AG08396 (cell line): ENCODE measurements around the gene UBE2I.
A peak's percentile ranks its signal among the peaks of the same experiment; 100 is the strongest.

Experiments
- DNase-seq: peaks from one replicate; pipeline ENCODE4 v3.0.0; 2012; ENCODE audit warnings: low spot score, mixed read lengths

The UBE2I gene

GRCh38 chr16:1343428-1344242 lies 34.2 kb downstream of the UBE2I start:
- DNase-seq, result no peak

DNA sequence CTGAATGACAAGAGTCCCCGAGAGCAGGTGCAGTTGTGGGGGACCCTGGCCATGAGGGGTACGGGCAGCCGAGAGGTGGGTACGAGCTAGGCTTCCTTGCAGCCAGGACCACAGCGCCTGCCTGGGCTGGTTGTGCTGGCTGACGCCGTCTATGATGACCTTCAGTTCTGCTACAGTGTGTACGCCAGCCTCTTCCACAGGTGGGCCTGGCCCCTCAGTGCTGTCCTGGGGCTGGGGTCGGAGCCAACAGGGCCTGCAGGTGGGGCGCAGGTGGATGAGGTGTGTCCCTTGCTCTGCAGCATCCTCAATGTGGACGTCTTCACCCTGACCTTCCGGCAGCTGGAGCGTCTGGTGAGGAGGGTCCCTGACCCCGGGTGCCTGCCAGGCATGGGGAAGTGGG lies 35.1 kb downstream of the UBE2I start:
- no peak for DNase-seq

DNA sequence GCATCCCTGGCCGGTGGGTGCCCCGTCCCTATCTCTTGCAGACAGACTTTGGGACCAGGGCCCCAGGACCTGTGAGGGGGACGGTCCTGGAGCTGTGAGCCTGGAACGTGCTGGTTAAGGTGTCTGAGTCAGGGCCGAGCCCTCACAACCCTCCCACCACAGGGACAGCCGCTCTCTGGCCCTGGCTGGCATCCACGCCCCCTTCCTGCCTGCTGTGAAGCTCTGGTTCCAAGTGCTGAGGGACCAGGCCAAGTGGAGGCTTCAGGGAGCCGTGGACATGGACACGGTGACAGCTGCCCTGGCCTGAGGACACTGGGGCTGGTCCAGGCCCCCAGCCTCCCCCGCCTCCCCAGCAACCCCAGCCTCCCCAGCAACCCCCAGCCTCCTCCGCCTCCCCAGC lies 35.7 kb downstream of the UBE2I start:
- DNase-seq, result no peak

DNA sequence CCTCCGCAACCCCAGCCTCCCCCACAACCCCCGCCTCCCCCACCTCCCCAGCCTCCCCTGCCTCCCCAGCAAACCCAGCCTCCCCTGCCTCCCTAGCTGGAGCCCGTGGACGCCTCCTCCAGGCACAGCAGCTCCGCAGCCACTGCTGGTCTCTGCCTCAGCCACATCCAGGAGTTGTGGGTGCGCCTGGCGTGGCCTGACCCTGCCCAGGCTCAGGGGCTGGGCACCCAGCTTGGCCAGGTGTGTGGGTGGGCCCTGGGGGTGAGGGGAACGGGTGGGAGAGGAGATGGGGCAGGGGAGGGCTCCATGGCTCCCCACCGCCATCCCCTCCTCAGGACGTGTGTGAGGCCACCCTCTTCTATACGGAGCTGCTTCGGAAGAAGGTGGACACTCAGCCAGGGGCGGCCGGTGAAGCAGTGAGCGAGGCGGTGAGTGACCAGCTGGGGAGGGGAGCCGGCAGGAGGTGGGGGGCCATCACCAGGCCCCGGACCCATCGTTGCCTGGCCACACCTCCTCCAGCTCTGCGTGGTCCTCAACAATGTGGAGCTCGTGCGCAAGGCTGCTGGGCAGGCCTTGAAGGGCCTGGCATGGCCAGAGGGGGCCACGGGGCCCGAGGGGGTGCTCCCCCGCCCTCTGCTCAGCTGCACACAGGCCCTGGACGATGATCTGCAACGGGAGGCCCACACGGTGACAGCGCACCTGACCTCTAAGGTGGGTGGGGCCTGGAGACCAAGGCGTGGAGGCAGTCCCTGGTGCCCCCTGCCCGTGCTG lies 36.4 kb downstream of the UBE2I start:
- no peak for DNase-seq

DNA sequence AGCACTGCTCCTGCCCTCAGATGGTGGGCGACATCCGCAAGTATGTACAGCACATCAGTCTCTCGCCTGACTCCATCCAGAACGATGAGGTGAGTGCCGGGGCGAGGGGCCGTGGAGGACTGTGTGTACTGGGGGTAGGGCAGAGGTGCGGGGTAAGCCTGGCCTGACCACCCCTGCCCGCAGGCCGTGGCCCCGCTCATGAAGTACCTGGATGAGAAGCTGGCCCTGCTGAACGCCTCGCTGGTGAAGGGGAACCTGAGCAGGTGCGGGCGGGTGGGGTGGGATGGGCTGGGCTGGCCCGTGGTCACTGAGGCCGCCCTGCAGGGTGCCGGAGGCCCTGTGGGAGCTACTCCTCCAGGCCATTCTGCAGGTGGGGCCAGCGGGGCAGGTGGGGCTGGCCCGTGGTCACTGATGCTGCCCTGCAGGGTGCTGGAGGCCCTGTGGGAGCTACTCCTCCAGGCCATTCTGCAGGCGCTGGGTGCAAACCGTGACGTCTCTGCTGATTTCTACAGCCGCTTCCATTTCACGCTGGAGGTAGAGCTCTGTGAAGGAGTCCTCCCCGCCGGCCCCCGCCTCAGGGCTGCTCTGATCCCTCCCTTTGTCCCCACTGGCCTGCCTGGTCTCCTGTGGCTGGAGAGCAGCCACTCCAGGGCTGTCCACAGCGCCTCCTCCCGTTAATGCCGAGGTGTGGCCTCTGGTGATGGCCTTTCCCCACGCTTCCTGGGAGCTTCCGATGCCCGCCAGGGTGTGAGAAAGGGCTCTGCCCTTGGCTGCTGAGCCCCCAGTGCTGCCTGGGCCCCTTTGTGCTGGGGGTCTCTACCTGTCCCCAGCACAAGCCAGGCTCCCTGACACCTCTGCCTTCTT lies 37.2 kb downstream of the UBE2I start:
- DNase-seq, result no peak

GRCh38 chr16:1347286-1347855 lies 37.9 kb downstream of the UBE2I start:
- no peak for DNase-seq

DNA sequence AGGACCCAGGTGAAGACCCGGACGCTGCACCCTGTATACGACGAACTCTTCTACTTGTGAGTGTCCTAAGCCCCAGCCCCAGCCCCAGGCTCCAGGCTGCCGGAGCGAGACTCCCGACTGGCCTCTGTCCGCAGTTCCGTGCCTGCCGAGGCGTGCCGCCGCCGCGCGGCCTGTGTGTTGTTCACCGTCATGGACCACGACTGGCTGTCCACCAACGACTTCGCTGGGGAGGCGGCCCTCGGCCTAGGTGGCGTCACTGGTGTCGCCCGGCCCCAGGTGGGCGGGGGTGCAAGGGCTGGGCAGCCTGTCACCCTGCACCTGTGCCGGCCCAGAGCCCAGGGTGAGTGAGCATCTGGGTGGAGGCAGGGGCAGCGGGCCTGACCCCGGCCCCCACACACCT lies 38.5 kb downstream of the UBE2I start:
- DNase-seq, result no peak

DNA sequence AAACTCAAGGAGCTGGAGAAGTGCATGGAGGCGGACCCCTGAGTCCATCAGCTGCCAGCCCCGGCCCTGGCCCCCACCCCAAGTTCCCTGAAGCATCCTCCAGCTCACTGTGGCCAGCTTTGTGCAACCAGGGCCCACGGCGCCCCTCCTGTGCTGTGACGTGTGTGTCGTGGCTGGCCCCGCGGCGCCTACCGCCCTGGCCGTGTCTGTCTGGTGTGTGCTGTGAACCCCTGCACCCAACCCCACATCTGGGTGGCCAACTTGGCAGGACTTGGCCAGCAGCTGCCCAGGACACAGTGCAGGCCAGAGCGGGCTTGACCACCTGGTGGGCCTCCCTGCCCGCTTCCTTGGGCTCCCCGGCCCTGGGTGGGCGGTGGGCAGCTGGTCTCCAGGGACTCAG lies 39.0 kb downstream of the UBE2I start:
- DNase-seq, result no peak

- DNase-seq, result no peak
Observed at GRCh38 chr16:1348926-1349325, 39.5 kb downstream of the UBE2I start.

GRCh38 chr16:1349351-1349750 lies 39.9 kb downstream of the UBE2I start:
- DNase-seq, result no peak

- no peak for DNase-seq
Observed at GRCh38 chr16:1349951-1350350, 40.5 kb downstream of the UBE2I start.

DNA sequence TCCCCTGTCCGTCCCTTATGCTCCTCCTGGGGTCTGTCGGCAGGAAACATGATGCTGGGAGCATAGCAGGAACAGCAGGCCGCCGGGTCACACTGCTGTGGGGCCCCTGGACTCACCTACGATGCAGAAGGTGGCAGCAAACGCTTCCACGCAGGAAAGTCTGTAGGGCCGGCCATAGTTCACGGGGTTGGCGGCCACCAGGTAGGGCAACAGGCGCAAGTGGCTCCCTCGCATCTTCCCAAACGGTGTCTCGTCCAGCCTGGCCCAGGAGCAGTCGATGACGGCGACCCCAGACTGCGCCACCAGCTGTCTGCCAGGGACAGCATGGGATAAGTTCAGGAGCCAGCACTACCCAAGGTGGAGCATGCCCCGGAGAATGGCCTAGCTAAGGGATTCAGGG lies 41.3 kb downstream of the UBE2I start:
- no peak for DNase-seq

DNA sequence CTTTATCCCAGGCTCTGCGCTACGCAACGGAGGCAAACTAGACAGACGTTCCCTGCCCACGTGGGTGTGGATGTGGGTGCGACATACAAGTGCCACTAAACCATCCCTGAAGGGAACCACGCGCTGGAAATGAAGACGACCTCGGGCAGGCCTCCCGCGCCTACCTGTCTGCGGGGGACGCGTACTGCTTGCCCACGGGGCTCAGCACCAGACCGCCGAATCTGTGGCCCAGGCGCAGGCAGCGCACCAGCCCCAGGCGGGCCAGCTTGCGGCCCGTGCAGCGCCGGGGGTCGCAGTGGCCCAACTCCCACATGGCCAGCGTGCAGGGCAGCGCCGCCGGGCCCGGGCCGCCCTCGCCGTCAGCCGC lies 41.8 kb downstream of the UBE2I start:
- no peak for DNase-seq

- peak; percentile 94 for DNase-seq
Observed at GRCh38 chr16:1351582-1352362, 42.3 kb downstream of the UBE2I start, which contains the start of the genes GNPTG and TSR3. GNPTG (plus strand) TSS chr16:1351931; CDS start chr16:1351966, 35 bp downstream. TSR3 (minus strand) TSS chr16:1351878; CDS start chr16:1351804, 74 bp downstream.

GRCh38 chr16:1354815-1355540 lies 45.5 kb downstream of the UBE2I start:
- DNase-seq, result no peak

DNA sequence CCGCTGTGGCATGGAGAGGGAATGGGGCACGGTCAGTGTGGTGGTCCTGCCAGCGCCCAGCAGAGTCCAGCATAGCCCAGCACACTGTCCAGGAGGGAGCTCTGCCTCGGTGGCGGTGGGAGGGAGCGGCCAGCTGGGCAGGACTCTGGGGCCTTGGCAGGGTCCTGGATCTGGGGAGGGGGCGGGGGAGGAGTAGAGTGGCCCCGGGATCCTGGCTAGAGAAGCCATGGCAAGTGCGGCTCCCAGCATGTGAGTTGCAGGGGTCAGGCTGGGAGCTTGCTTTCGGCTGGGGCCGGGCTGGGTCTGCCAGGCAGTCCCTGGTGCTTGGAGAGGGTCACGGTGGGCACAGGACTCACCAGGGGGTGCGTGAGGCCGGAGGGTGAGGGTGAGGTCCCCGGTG lies 46.2 kb downstream of the UBE2I start:
- no peak for DNase-seq

GRCh38 chr16:1356061-1356900 lies 46.8 kb downstream of the UBE2I start:
- no peak for DNase-seq

DNA sequence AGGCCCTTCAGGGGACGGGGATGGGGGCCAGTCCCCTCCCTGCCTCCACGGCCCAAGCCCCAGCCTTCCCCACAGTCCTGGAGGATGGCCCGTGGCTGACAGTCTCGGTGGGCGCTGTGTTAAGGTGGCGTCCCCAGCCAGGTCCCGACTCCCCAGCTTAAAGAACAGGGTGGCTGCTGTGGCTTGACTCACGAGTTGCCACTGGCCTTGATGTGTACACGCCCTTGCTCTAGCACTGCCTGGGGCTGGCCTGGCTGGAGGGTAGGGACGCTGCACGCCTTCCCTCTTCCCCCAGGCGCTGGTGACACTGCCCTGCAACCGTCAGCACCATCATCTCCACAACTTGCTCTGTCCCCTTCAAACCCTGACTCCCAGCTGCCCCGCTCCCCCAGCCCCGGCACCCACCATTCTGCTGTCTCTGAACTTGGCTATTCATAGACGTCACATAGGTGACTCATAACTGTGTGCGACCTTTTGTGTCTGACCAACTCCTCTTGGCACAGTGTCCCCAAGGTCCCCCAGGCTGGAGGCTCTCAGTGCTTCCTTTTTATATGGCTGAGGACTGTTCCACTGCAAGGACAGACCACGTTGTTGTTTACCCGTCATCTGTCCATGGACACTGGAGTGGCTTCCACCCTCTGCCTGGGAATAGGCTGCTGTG lies 48.6 kb downstream of the UBE2I start:
- DNase-seq, result no peak
